Sigmoid colon (tissue), 7 donors: Measurements from ENCODE around the gene TATDN2. TPM values are rescaled to one million over a fixed set of nuclear protein-coding genes. Genes with fewer than 3 reads are reported as not detected.

ENCODE experiments used
- DNase-seq: peaks from one replicate; pipeline ENCODE4 v3.0.0-alpha.2; 2019
- H3K27ac ChIP-seq, 4 donors: fragments of 200-600 bp; sonication (generic); one replicate each; pipeline ENCODE4 v1.5.1; 2016 to 2019; ENCODE audit warnings: mild to moderate bottlenecking in 1 of 4
- H3K27me3 ChIP-seq, 3 donors: fragments of 200-600 bp; sonication (generic); one replicate each; pipeline ENCODE4 v1.5.1; 2019; ENCODE audit warnings: mild to moderate bottlenecking in 1 of 3
- H3K36me3 ChIP-seq, 4 donors: fragments of 200-600 bp; sonication (generic); one replicate each; pipeline ENCODE4 v1.5.1; 2016 to 2019
- H3K4me1 ChIP-seq, 4 donors: fragments of 200-600 bp; sonication (generic); one replicate each; pipeline ENCODE4 v1.5.1; 2017 to 2019
- H3K4me3 ChIP-seq, 4 donors: fragments of 200-600 bp; sonication (generic); one replicate each; pipeline ENCODE4 v1.5.1; 2017 to 2019; ENCODE audit warnings: mild to moderate bottlenecking in 2 of 4, moderate library complexity in 1 of 4
- H3K9me3 ChIP-seq, 4 donors: fragments of 200-600 bp in 3 of 4; sonication (generic) in 3 of 4; one replicate each; pipeline versions ENCODE4 v1.5.1 to v1.6.1; 2013 to 2019
- CTCF ChIP-seq, 4 experiments: fragments of 450-650 bp in 3 of 4; fragments of 200-600 bp in 1 of 4; IDR thresholded peaks; one replicate each; pipeline ENCODE4 v1.5.1; 2016 to 2019; ENCODE audit warnings: antibody characterized with exemption in 4 of 4, mild to moderate bottlenecking in 3 of 4, moderate library complexity in 2 of 4
- EP300 ChIP-seq, 4 donors: sonication (generic); formaldehyde crosslinking; IDR thresholded peaks; one replicate each; pipeline ENCODE4 v1.6.1; 2017; ENCODE audit warnings: antibody characterized with exemption in 4 of 4
- POLR2A ChIP-seq, 2 donors: fragments of 450-650 bp; IDR thresholded peaks; one replicate each; pipeline ENCODE4 v1.6.1; 2016; ENCODE audit warnings: antibody characterized with exemption in 2 of 2, mild to moderate bottlenecking in 2 of 2, moderate library complexity in 2 of 2
- POLR2AphosphoS5 ChIP-seq, 4 donors: sonication (generic); formaldehyde crosslinking; IDR thresholded peaks; one replicate each; pipeline ENCODE4 v1.6.1; 2017; ENCODE audit warnings: antibody characterized with exemption in 4 of 4
- WGBS, 2 donors: extraction: QIAGEN DNeasy Blood & Tissue Kit; methylation state at CpG; one replicate each; pipeline ENCODE4 v1.1.7; 2013; 5-methylcytosine and 5-hydroxymethylcytosine counted together
- intact Hi-C: fragments of 100-400 bp; cut with DNase I; formaldehyde crosslinking; loops from one replicate; pipeline ENCODE4 v1.15.1; 2023
- polyA plus RNA-seq, 3 donors: library from polyadenylated mRNA; stranded (reverse); fragments of 200-250 nt; gene quantifications; one replicate each; pipeline ENCODE4 v1.2.3, GENCODE V29; 2013
- total RNA-seq, 4 donors: library from RNA; depleted of rRNA; stranded (reverse); fragments of >200 nt; gene quantifications; one replicate each; pipeline ENCODE4 v1.1.0, GENCODE V29; 2016
- donor health status: healthy with polysubstance abuse.
- donor health status: Bipolar disorder and iron deficiency.
- donor health status: healthy.

The TATDN2 gene
- total and polyA plus RNA-seq, 7 donors: 11.2 to 25.7 (median 13.4) TPM

- Histone ChIP-seq H3K4me1 (no peaks in the 10 kb centered on the region), H3K9me3 (no peaks in the 10 kb centered on the region), H3K4me3 (no peak overlapping the region), H3K27ac (no peak overlapping the region), H3K27me3 (no peaks in the 10 kb centered on the region), H3K36me3 (peaks cover 28 to 98% (median 60%) of the 10 kb centered on the region in 4 donors)
- no peak for DNase-seq
- 95 to 97% methylated on average over 3 of the region's 3 CpGs for WGBS, 2 donors
- intact Hi-C loops: no loop called here
- TF ChIP-seq CTCF (IDR thresholded peaks at IDR 0.05) (no peak), EP300 (IDR thresholded peaks at IDR 0.05) (no peak), POLR2AphosphoS5 (IDR thresholded peaks at IDR 0.05) (no peak), POLR2A (IDR thresholded peaks at IDR 0.05) (no peak)
These were observed 57.9 kb downstream of the TATDN2 start for GRCh38 chr3:10306156-10306555.

- TF ChIP-seq POLR2AphosphoS5 (IDR thresholded peaks at IDR 0.05) (no peak), CTCF (IDR thresholded peaks at IDR 0.05) (no peak), POLR2A (IDR thresholded peaks at IDR 0.05) (no peak), EP300 (IDR thresholded peaks at IDR 0.05) (no peak)
- H3K4me1 ChIP-seq: no peaks in the 10 kb centered on the region
- intact Hi-C loops: no loop called here
- H3K27ac ChIP-seq: no peak overlapping the region
- peaks cover 33 to 98% (median 61%) of the 10 kb centered on the region in 4 donors for H3K36me3 ChIP-seq
- H3K9me3 ChIP-seq: no peaks in the 10 kb centered on the region
- no peak overlapping the region for H3K4me3 ChIP-seq
- DNase-seq: no peak
- 63 to 91% methylated on average over 7 of the region's 7 CpGs for WGBS, 2 donors
- no peaks in the 10 kb centered on the region for H3K27me3 ChIP-seq
These were observed 60.4 kb downstream of the TATDN2 start for GRCh38 chr3:10308678-10309077.

- Histone ChIP-seq H3K4me1 (no peaks in the 10 kb centered on the region), H3K27ac (no peak overlapping the region), H3K27me3 (no peaks in the 10 kb centered on the region), H3K4me3 (no peak overlapping the region), H3K9me3 (no peaks in the 10 kb centered on the region), H3K36me3 (peaks cover 28 to 98% (median 55%) of the 10 kb centered on the region in 4 donors)
- WGBS, 2 donors: 70 to 88% methylated on average over 4 of the region's 4 CpGs
- intact Hi-C loops: no loop called here
- DNase-seq: no peak
- TF ChIP-seq EP300 (IDR thresholded peaks at IDR 0.05) (no peak), POLR2AphosphoS5 (IDR thresholded peaks at IDR 0.05) (no peak), CTCF (IDR thresholded peaks at IDR 0.05) (no peak), POLR2A (IDR thresholded peaks at IDR 0.05) (no peak)
These were observed 61.5 kb downstream of the TATDN2 start for GRCh38 chr3:10309736-10310135.

DNA sequence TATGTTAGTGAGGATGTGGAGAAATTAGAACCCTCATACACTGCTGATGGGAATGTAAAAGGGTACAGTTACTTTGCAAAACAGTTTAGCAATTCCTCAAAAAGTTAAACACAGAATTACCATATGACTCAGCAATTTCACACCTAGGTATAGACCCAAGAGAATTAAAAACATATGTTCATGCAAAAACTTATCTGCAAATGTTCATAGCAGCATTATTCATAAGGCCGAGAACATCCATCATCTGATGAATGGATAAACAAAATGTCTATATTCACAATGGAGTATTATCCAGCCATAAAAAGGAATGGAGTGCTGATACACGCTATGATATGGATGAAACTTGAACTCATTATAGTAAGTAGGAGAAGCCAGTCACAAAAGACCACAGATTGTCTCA, 62.3 kb downstream of the TATDN2 start:
- DNase-seq: no peak
- H3K27me3 ChIP-seq: no peaks in the 10 kb centered on the region
- intact Hi-C loops: no loop called here
- no peaks in the 10 kb centered on the region for H3K9me3 ChIP-seq
- no peak for TF ChIP-seq POLR2AphosphoS5 (IDR thresholded peaks at IDR 0.05)
- TF ChIP-seq POLR2A (IDR thresholded peaks at IDR 0.05): no peak
- TF ChIP-seq CTCF (IDR thresholded peaks at IDR 0.05): no peak
- no peak for TF ChIP-seq EP300 (IDR thresholded peaks at IDR 0.05)
- no peaks in the 10 kb centered on the region for H3K4me1 ChIP-seq
- H3K4me3 ChIP-seq: no peak overlapping the region
- H3K36me3 ChIP-seq: peaks cover 27 to 98% (median 55%) of the 10 kb centered on the region in 4 donors
- 93 to 94% methylated on average over 2 of the region's 2 CpGs for WGBS, 2 donors
- no peak overlapping the region for H3K27ac ChIP-seq

- Histone ChIP-seq H3K36me3 (peaks cover 27 to 98% (median 56%) of the 10 kb centered on the region in 4 donors), H3K27ac (no peak overlapping the region), H3K9me3 (no peaks in the 10 kb centered on the region), H3K4me1 (no peaks in the 10 kb centered on the region), H3K27me3 (no peaks in the 10 kb centered on the region), H3K4me3 (no peak overlapping the region)
- WGBS, 2 donors: 95% methylated on average over 13 of the region's 13 CpGs
- intact Hi-C loops: no loop called here
- TF ChIP-seq EP300 (IDR thresholded peaks at IDR 0.05): no peak
- TF ChIP-seq CTCF (IDR thresholded peaks at IDR 0.05): no peak
- TF ChIP-seq POLR2AphosphoS5 (IDR thresholded peaks at IDR 0.05): no peak
- TF ChIP-seq POLR2A (IDR thresholded peaks at IDR 0.05): no peak
- DNase-seq: no peak
These were observed 63.5 kb downstream of the TATDN2 start for GRCh38 chr3:10311710-10312109.
